Mammary epithelial cell (primary cell): ENCODE results near the gene GPANK1.

Experiments used
- CTCF ChIP-seq, 2 donors: IDR thresholded peaks in 1 of 2; conservative IDR thresholded peaks in 1 of 2; 2 replicates each; pipeline ENCODE4 v1.5.1; 2011 to 2012; ENCODE audit warnings: inconsistent platforms in 2 of 2, low read length in 2 of 2, mild to moderate bottlenecking in 2 of 2, control low read depth in 1 of 2, low read depth in 1 of 2; ENCODE audit not compliant: insufficient read depth in 1 of 2; ENCODE audit errors: extremely low read depth in 1 of 2
- EZH2 ChIP-seq: IDR thresholded peaks from 2 replicates; pipeline ENCODE4 v1.6.1; 2012; ENCODE audit warnings: low read length, inconsistent platforms, borderline replicate concordance

GRCh38 chr6:31691078-31691463, 26.3 kb upstream of the GPANK1 start:
- TF ChIP-seq CTCF (conservative IDR thresholded peaks at IDR 0.05 in 1 of 2, IDR thresholded peaks at IDR 0.05 in 1 of 2; ENCODE audit: extremely low read depth in 1 of 2, insufficient read depth in 1 of 2, low read depth in 1 of 2, low read length in 2 of 2) (no peak), EZH2 (no peak)
